ENCODE results near the gene SESN3. TPM values are rescaled to one million over a fixed set of nuclear protein-coding genes. Genes with fewer than 3 reads are reported as not detected.

SESN3 gene
- total RNA-seq, 2 donors from 2014 or later = 9.9 to 13.3 TPM

- no peaks in the 10 kb centered on the region for H3K36me3 ChIP-seq
- no peak for DNase-seq (ENCODE audit: low spot score)
- no peak overlapping the region for H3K4me3 ChIP-seq
- no peaks in the 10 kb centered on the region for H3K27me3 ChIP-seq
- no peak for TF ChIP-seq CTCF (IDR thresholded peaks at IDR 0.05)
- no peaks in the 10 kb centered on the region for H3K4me1 ChIP-seq
- H3K27ac ChIP-seq = no peak overlapping the region
- no peaks in the 10 kb centered on the region for H3K9me3 ChIP-seq
These were observed 16.2 kb upstream of the SESN3 start for GRCh38 chr11:95247127-95247684.

DNA sequence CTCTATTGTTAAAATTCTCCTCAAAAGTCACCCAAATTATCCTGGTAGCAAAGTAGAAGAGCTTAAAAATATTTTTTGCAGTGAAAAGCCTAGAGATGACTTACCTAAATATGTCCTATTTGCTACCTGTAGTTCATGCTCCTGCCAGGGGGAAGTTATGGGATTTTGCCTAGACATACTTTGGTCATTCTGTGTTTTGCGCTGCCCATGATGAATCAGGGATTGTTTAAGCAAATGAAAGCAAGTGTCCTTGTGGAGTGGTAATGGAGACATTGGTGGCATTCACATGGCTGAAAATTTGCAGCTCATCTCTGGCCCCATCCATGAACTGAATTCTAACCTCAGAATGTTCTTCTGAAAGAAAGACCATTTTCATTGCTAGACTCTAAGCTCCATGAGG lies 14.6 kb upstream of the SESN3 start:
- H3K4me1 ChIP-seq = no peaks in the 10 kb centered on the region
- H3K27me3 ChIP-seq = no peaks in the 10 kb centered on the region
- TF ChIP-seq CTCF (IDR thresholded peaks at IDR 0.05) = no peak
- DNase-seq (ENCODE audit: low spot score) = no peak
- no peak overlapping the region for H3K4me3 ChIP-seq
- no peak overlapping the region for H3K27ac ChIP-seq
- H3K9me3 ChIP-seq = no peaks in the 10 kb centered on the region
- no peaks in the 10 kb centered on the region for H3K36me3 ChIP-seq

GRCh38 chr11:95245038-95245437 lies 14.0 kb upstream of the SESN3 start:
- no peak for DNase-seq (ENCODE audit: low spot score)
- Histone ChIP-seq H3K4me1 (no peaks in the 10 kb centered on the region), H3K4me3 (no peak overlapping the region), H3K9me3 (no peaks in the 10 kb centered on the region), H3K27me3 (no peaks in the 10 kb centered on the region), H3K36me3 (no peaks in the 10 kb centered on the region), H3K27ac (no peak overlapping the region)
- no peak for TF ChIP-seq CTCF (IDR thresholded peaks at IDR 0.05)

- Histone ChIP-seq H3K27me3 (no peaks in the 10 kb centered on the region), H3K4me1 (no peaks in the 10 kb centered on the region), H3K9me3 (no peaks in the 10 kb centered on the region), H3K4me3 (no peak overlapping the region), H3K36me3 (no peaks in the 10 kb centered on the region), H3K27ac (no peak overlapping the region)
- no peak for TF ChIP-seq CTCF (IDR thresholded peaks at IDR 0.05)
- no peak for DNase-seq (ENCODE audit: low spot score)
These were observed 12.7 kb upstream of the SESN3 start for GRCh38 chr11:95243673-95244072.

- no peak for TF ChIP-seq CTCF (IDR thresholded peaks at IDR 0.05)
- Histone ChIP-seq H3K9me3 (no peaks in the 10 kb centered on the region), H3K4me3 (no peak overlapping the region), H3K4me1 (no peaks in the 10 kb centered on the region), H3K27ac (no peak overlapping the region), H3K36me3 (no peaks in the 10 kb centered on the region), H3K27me3 (no peaks in the 10 kb centered on the region)
- DNase-seq (ENCODE audit: low spot score) = no peak
These were observed 12.0 kb upstream of the SESN3 start for GRCh38 chr11:95242845-95243605.
